ENCODE data around the gene TP63.

DNA sequence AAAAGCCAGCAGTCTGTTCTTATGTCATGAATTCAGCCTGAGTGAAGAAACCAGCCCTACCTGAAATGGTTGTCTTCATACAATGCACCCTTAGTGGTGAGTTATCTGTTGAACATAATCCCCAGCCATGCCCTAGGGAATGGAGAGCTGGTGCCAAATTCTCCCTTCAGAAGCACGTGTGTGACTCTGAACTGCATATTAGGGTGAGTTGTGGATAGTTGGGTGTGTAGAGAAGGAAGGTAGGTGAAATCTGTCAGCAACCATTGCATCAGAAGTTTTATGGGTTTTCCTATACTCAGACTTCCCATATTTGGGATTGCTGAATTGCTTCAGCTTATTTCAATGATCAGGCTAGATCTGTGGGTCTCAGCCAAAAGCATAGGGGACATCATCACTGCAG is 46.5 kb upstream of the TP63 start:
- TF ChIP-seq RNF2 (IDR thresholded peaks at IDR 0.05; ENCODE audit: borderline replicate concordance, low read depth) (no peak), ZNF302 (CRISPR knock-in tag; IDR thresholded peaks at IDR 0.05) (no peak), JUN (IDR thresholded peaks at IDR 0.05) (no peak), NFE2L2 (conservative IDR thresholded peaks at IDR 0.05; ENCODE audit: low read length) (no peak), HDAC2 (IDR thresholded peaks at IDR 0.05) (no peak), EHF (CRISPR knock-in tag; IDR thresholded peaks at IDR 0.05) (no peak)
- TF ChIP-seq, protein P1, sequence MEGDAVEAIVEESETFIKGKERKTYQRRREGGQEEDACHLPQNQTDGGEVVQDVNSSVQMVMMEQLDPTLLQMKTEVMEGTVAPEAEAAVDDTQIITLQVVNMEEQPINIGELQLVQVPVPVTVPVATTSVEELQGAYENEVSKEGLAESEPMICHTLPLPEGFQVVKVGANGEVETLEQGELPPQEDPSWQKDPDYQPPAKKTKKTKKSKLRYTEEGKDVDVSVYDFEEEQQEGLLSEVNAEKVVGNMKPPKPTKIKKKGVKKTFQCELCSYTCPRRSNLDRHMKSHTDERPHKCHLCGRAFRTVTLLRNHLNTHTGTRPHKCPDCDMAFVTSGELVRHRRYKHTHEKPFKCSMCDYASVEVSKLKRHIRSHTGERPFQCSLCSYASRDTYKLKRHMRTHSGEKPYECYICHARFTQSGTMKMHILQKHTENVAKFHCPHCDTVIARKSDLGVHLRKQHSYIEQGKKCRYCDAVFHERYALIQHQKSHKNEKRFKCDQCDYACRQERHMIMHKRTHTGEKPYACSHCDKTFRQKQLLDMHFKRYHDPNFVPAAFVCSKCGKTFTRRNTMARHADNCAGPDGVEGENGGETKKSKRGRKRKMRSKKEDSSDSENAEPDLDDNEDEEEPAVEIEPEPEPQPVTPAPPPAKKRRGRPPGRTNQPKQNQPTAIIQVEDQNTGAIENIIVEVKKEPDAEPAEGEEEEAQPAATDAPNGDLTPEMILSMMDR (IDR thresholded peaks at IDR 0.05), result no peak

Data from A549 (cell line).